ENCODE measurements around the gene TMC5.

Gene TMC5

GRCh38 chr16:19438739-19439138 lies 21.1 kb downstream of the TMC5 start:
- H3K9ac ChIP-seq (ENCODE audit: insufficient read length): no peak overlapping the region
- TF ChIP-seq POLR2AphosphoS5 (IDR thresholded peaks at IDR 0.05; ENCODE audit: borderline replicate concordance, low read depth, low read length) (no peak), FOXP2 (optimal IDR thresholded peaks at IDR 0.05; ENCODE audit: control extremely low read depth, extremely low read length, insufficient read depth) (no peak), EZH2 (IDR thresholded peaks at IDR 0.05) (no peak)
- H3K36me3 ChIP-seq (ENCODE audit: insufficient read depth, low read length): no peaks in the 10 kb centered on the region
- H3K4me3 ChIP-seq: no peak overlapping the region
- no peaks in the 10 kb centered on the region for H3K9me3 ChIP-seq (ENCODE audit: low read depth, low read length)
- H3K27ac ChIP-seq: no peak overlapping the region
- DNase-seq (ENCODE audit: low read depth, low spot score): no peak

GRCh38 chr16:19439483-19439882 lies 21.8 kb downstream of the TMC5 start:
- Histone ChIP-seq H3K27ac (no peak overlapping the region), H3K9me3 (ENCODE audit: low read depth, low read length) (no peaks in the 10 kb centered on the region), H3K36me3 (ENCODE audit: insufficient read depth, low read length) (no peaks in the 10 kb centered on the region), H3K9ac (ENCODE audit: insufficient read length) (no peak overlapping the region), H3K4me3 (no peak overlapping the region)
- TF ChIP-seq POLR2AphosphoS5 (IDR thresholded peaks at IDR 0.05; ENCODE audit: borderline replicate concordance, low read depth, low read length): no peak
- TF ChIP-seq EZH2 (IDR thresholded peaks at IDR 0.05): no peak
- TF ChIP-seq FOXP2 (optimal IDR thresholded peaks at IDR 0.05; ENCODE audit: control extremely low read depth, extremely low read length, insufficient read depth): no peak
- DNase-seq (ENCODE audit: low read depth, low spot score): no peak

GRCh38 chr16:19443659-19444058 lies 26.0 kb downstream of the TMC5 start:
- Histone ChIP-seq H3K36me3 (ENCODE audit: insufficient read depth, low read length) (no peaks in the 10 kb centered on the region), H3K4me3 (no peak overlapping the region), H3K27ac (no peak overlapping the region), H3K9me3 (ENCODE audit: low read depth, low read length) (no peaks in the 10 kb centered on the region), H3K9ac (ENCODE audit: insufficient read length) (no peak overlapping the region)
- no peak for TF ChIP-seq FOXP2 (optimal IDR thresholded peaks at IDR 0.05; ENCODE audit: control extremely low read depth, extremely low read length, insufficient read depth)
- TF ChIP-seq POLR2AphosphoS5 (IDR thresholded peaks at IDR 0.05; ENCODE audit: borderline replicate concordance, low read depth, low read length): no peak
- TF ChIP-seq EZH2 (IDR thresholded peaks at IDR 0.05): no peak
- no peak for DNase-seq (ENCODE audit: low read depth, low spot score)

- Histone ChIP-seq H3K9me3 (ENCODE audit: low read depth, low read length) (no peaks in the 10 kb centered on the region), H3K9ac (ENCODE audit: insufficient read length) (no peak overlapping the region)
- TF ChIP-seq POLR2AphosphoS5 (IDR thresholded peaks at IDR 0.05; ENCODE audit: borderline replicate concordance, low read depth, low read length) (no peak), EZH2 (IDR thresholded peaks at IDR 0.05) (no peak), FOXP2 (optimal IDR thresholded peaks at IDR 0.05; ENCODE audit: control extremely low read depth, extremely low read length, insufficient read depth) (no peak)
Measured at GRCh38 chr16:19446300-19446846, 28.7 kb downstream of the TMC5 start.

DNA sequence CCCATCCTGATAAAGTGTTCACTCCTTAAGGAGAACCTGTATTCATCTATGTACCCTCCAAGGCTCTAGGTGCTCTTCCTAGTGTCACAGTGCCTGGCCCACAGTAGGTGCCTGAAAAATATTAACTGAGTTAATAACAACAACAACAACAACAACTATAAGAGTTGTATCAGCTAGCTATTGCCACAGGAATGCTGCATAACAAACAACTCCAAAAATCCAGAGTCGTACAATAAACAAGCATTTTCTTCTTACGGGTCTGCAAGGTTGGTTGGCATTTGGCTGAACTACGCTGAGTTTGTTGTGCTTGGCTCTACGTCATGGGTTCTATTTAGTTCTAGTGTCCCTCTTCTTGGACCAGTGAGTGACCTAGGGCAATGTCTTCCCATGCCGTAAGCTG lies 29.2 kb downstream of the TMC5 start:
- TF ChIP-seq FOXP2 (optimal IDR thresholded peaks at IDR 0.05; ENCODE audit: control extremely low read depth, extremely low read length, insufficient read depth): no peak
- TF ChIP-seq POLR2AphosphoS5 (IDR thresholded peaks at IDR 0.05; ENCODE audit: borderline replicate concordance, low read depth, low read length): no peak
- no peak for TF ChIP-seq EZH2 (IDR thresholded peaks at IDR 0.05)

More at GRCh38 chr16:19446300-19446846, 28.7 kb downstream of the TMC5 start:
- no peak for DNase-seq (ENCODE audit: low read depth, low spot score)
- no peak overlapping the region for H3K4me3 ChIP-seq
- H3K36me3 ChIP-seq (ENCODE audit: insufficient read depth, low read length): no peaks in the 10 kb centered on the region
- no peak overlapping the region for H3K27ac ChIP-seq

DNA sequence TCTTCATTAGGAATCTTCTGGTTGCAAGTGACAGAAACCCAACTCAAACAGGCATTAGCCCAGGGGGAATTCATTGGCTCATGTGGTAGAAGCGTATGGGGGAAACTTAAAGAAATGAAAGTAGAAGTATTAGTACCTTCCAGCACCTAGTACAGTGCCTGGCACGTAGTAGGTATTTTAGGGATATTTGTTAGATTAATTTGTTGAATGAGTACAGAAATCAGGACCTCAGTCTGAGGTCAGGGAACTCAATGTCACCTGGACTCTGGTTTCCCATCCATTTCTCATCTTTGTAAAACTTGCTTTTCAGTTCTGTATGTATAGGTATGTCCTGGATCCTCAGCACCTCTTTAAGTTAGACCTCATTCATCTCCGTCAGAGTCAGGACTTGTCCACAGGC lies 32.5 kb downstream of the TMC5 start:
- Histone ChIP-seq H3K9me3 (ENCODE audit: low read depth, low read length) (no peaks in the 10 kb centered on the region), H3K4me3 (no peak overlapping the region)
- TF ChIP-seq FOXP2 (optimal IDR thresholded peaks at IDR 0.05; ENCODE audit: control extremely low read depth, extremely low read length, insufficient read depth) (no peak), POLR2AphosphoS5 (IDR thresholded peaks at IDR 0.05; ENCODE audit: borderline replicate concordance, low read depth, low read length) (no peak), EZH2 (IDR thresholded peaks at IDR 0.05) (no peak)

More for the DNA sequence above, 29.2 kb downstream of the TMC5 start:
- Histone ChIP-seq H3K27ac (no peak overlapping the region), H3K9me3 (ENCODE audit: low read depth, low read length) (no peaks in the 10 kb centered on the region), H3K4me3 (no peak overlapping the region), H3K36me3 (ENCODE audit: insufficient read depth, low read length) (no peaks in the 10 kb centered on the region), H3K9ac (ENCODE audit: insufficient read length) (no peak overlapping the region)
- DNase-seq (ENCODE audit: low read depth, low spot score): no peak

GRCh38 chr16:19458722-19459379 lies 41.2 kb downstream of the TMC5 start:
- H3K36me3 ChIP-seq (ENCODE audit: insufficient read depth, low read length): no peaks in the 10 kb centered on the region
- no peak overlapping the region for H3K27ac ChIP-seq
- no peak overlapping the region for H3K9ac ChIP-seq (ENCODE audit: insufficient read length)
- no peaks in the 10 kb centered on the region for H3K9me3 ChIP-seq (ENCODE audit: low read depth, low read length)
- no peak for DNase-seq (ENCODE audit: low read depth, low spot score)
- no peak for TF ChIP-seq FOXP2 (optimal IDR thresholded peaks at IDR 0.05; ENCODE audit: control extremely low read depth, extremely low read length, insufficient read depth)
- no peak for TF ChIP-seq POLR2AphosphoS5 (IDR thresholded peaks at IDR 0.05; ENCODE audit: borderline replicate concordance, low read depth, low read length)
- TF ChIP-seq EZH2 (IDR thresholded peaks at IDR 0.05): no peak
- H3K4me3 ChIP-seq: no peak overlapping the region

More for the DNA sequence above, 32.5 kb downstream of the TMC5 start:
- Histone ChIP-seq H3K36me3 (ENCODE audit: insufficient read depth, low read length) (no peaks in the 10 kb centered on the region), H3K9ac (ENCODE audit: insufficient read length) (no peak overlapping the region), H3K27ac (no peak overlapping the region)
- no peak for DNase-seq (ENCODE audit: low read depth, low spot score)

- no peak for DNase-seq (ENCODE audit: low read depth, low spot score)
- Histone ChIP-seq H3K4me3 (no peak overlapping the region), H3K9me3 (ENCODE audit: low read depth, low read length) (no peaks in the 10 kb centered on the region), H3K36me3 (ENCODE audit: insufficient read depth, low read length) (no peaks in the 10 kb centered on the region), H3K27ac (no peak overlapping the region), H3K9ac (ENCODE audit: insufficient read length) (no peak overlapping the region)
- no peak for TF ChIP-seq EZH2 (IDR thresholded peaks at IDR 0.05)
- TF ChIP-seq POLR2AphosphoS5 (IDR thresholded peaks at IDR 0.05; ENCODE audit: borderline replicate concordance, low read depth, low read length): no peak
Measured at GRCh38 chr16:19460397-19460796, 42.7 kb downstream of the TMC5 start.
